Inferior parietal cortex (tissue), 1 donor: ENCODE results near the gene DRC7.
"Not testable (repeated sequence)": the region's sequence is repeated elsewhere in the genome, so short reads cannot be mapped to it uniquely, and the experiment has no call there.

Experiments used
- DNase-seq: peaks from one replicate; pipeline ENCODE4 v3.0.0-alpha.2; 2016; ENCODE audit errors: extremely low spot score

DRC7 gene

GRCh38 chr16:57761301-57761700, 66.7 kb downstream of the DRC7 start:
- DNase-seq, result no peak

GRCh38 chr16:57761957-57762356, 67.4 kb downstream of the DRC7 start:
- no peak for DNase-seq

- no peak for DNase-seq
These were observed 67.9 kb downstream of the DRC7 start for GRCh38 chr16:57762365-57763040.

GRCh38 chr16:57763285-57764005, 68.8 kb downstream of the DRC7 start:
- no peak for DNase-seq

- DNase-seq, result no peak
These were observed 69.4 kb downstream of the DRC7 start for GRCh38 chr16:57764006-57764340.

GRCh38 chr16:57764341-57765159, 69.9 kb downstream of the DRC7 start:
- DNase-seq, result no peak

GRCh38 chr16:57765160-57765728, 70.6 kb downstream of the DRC7 start:
- DNase-seq, result no peak

- no peak for DNase-seq
These were observed 72.2 kb downstream of the DRC7 start for GRCh38 chr16:57766714-57767348.

- no peak for DNase-seq
These were observed 75.0 kb downstream of the DRC7 start for GRCh38 chr16:57769541-57770145.

- DNase-seq, result no peak
These were observed 75.8 kb downstream of the DRC7 start for GRCh38 chr16:57770361-57770760.

- DNase-seq, result no peak
These were observed 76.7 kb downstream of the DRC7 start for GRCh38 chr16:57771141-57771785.

- DNase-seq, result no peak
These were observed 78.4 kb downstream of the DRC7 start for GRCh38 chr16:57773019-57773418.

- DNase-seq, result no peak
These were observed 79.2 kb downstream of the DRC7 start for GRCh38 chr16:57773655-57774295.

GRCh38 chr16:57774705-57775285, 80.2 kb downstream of the DRC7 start:
- no peak for DNase-seq

- no peak for DNase-seq
These were observed 81.3 kb downstream of the DRC7 start for GRCh38 chr16:57775661-57776469.

GRCh38 chr16:57778658-57779057, 84.1 kb downstream of the DRC7 start:
- no peak for DNase-seq

GRCh38 chr16:57779836-57780235, 85.2 kb downstream of the DRC7 start:
- not testable (repeated sequence) for DNase-seq

GRCh38 chr16:57781349-57781740, 86.7 kb downstream of the DRC7 start:
- no peak for DNase-seq
